ENCODE results near the gene MAMLD1. TPM values are rescaled to one million over a fixed set of nuclear protein-coding genes. Genes with fewer than 3 reads are reported as not detected.

The MAMLD1 gene
- total and polyA plus RNA-seq, 9 of the 15 experiments (the other 6 are each of a cell fraction or from before 2014, with no cell fraction given): 0.12 to 0.18 TPM; not detected in 7

GRCh38 chrX:150503898-150504219, 140.7 kb downstream of the MAMLD1 start:
- Histone ChIP-seq H3K4me2 (ENCODE audit: insufficient read depth, low read length) (no peak overlapping the region), H4K20me1 (replicated peaks; ENCODE audit: control insufficient read depth, insufficient read depth, low read length) (no peaks in the 10 kb centered on the region), H3K36me3 (ENCODE audit: control insufficient read depth, insufficient read depth, low read length) (no peaks in the 10 kb centered on the region), H3K9me3 (replicated peaks; ENCODE audit: control insufficient read depth, insufficient read depth, low read depth, low read length) (no peaks in the 10 kb centered on the region), H3K9ac (ENCODE audit: insufficient read depth in 1 of 2, low read depth in 2 of 2, low read length in 2 of 2) (no peak overlapping the region; a peak in 1 of 4 replicates), H3K27ac (ENCODE audit: extremely low read depth, low read depth, low read length) (no peak overlapping the region), H3K27me3 (ENCODE audit: control insufficient read depth in 2 of 2, insufficient read depth in 2 of 2, low read length in 2 of 2) (peaks cover 3 to 44% of the 10 kb centered on the region in 2 experiments), H3K4me1 (replicated peaks in 1 of 2; ENCODE audit: control insufficient read depth in 2 of 2, insufficient read depth in 2 of 2, low read length in 2 of 2) (peaks cover 0 to 5% of the 10 kb centered on the region in 2 experiments; a peak in 2 of 5 replicates), H2AFZ (ENCODE audit: low read depth, low read length) (no peak overlapping the region), H3K9me1 (ENCODE audit: control insufficient read depth, insufficient read depth, low read length) (no peaks in the 10 kb centered on the region), H3K4me3 (no peak overlapping the region), H3K79me2 (ENCODE audit: control insufficient read depth, insufficient read depth, low read length) (no peaks in the 10 kb centered on the region)
- no peak for TF ChIP-seq THAP12 (CRISPR knock-in tag; IDR thresholded peaks at IDR 0.05)
- TF ChIP-seq CBFA2T3 (IDR thresholded peaks at IDR 0.05): no peak
- no peak for TF ChIP-seq ZNF41 (CRISPR knock-in tag; conservative IDR thresholded peaks at IDR 0.05)
- no peak for TF ChIP-seq NR3C1 (CRISPR knock-in tag; IDR thresholded peaks at IDR 0.05)
- no peak for TF ChIP-seq SLC30A9 (CRISPR knock-in tag; IDR thresholded peaks at IDR 0.05)
- no peak for TF ChIP-seq PML (IDR thresholded peaks at IDR 0.05; ENCODE audit: low read length)
- no peak for TF ChIP-seq ZFP36 (IDR thresholded peaks at IDR 0.05; ENCODE audit: low read depth, low read length, partially characterized antibody)
- TF ChIP-seq SMAD4 (CRISPR knock-in tag; conservative IDR thresholded peaks at IDR 0.05): no peak
- no peak for TF ChIP-seq CSDE1 (IDR thresholded peaks at IDR 0.05)
- no peak for TF ChIP-seq SIN3A (IDR thresholded peaks at IDR 0.05; ENCODE audit: borderline replicate concordance in 2 of 2, control insufficient read depth in 1 of 2, low read depth in 2 of 2, low read length in 2 of 2)
- no peak for TF ChIP-seq EWSR1 (IDR thresholded peaks at IDR 0.05; ENCODE audit: borderline replicate concordance, low read depth, partially characterized antibody)
- TF ChIP-seq XRCC5 (IDR thresholded peaks at IDR 0.05; ENCODE audit: low read depth, low read length): no peak
- TF ChIP-seq ARID2 (IDR thresholded peaks at IDR 0.05): no peak
- no peak for TF ChIP-seq HEY1 (CRISPR knock-in tag; IDR thresholded peaks at IDR 0.05; ENCODE audit: borderline replicate concordance)
- no peak for TF ChIP-seq ZNF277 (CRISPR knock-in tag; IDR thresholded peaks at IDR 0.05; ENCODE audit: borderline replicate concordance)
- no peak for TF ChIP-seq RBM34 (IDR thresholded peaks at IDR 0.05; ENCODE audit: borderline replicate concordance, insufficient read depth, low read length)
- no peak for TF ChIP-seq IRF2 (CRISPR knock-in tag; IDR thresholded peaks at IDR 0.05)
- FAIRE-seq: no peak
- in situ Hi-C loops (cut with MboI): no loop called here
- no peak for ATAC-seq
- BruUV-seq (replicated peaks): no TSS peak
- intact Hi-C loops (cut with micrococcal nuclease): no loop called here
- 4% methylated on average over 4 of the region's 5 CpGs for WGBS (ENCODE audit: insufficient coverage, low coverage, missing lambda C conversion rate)
- CTCF ChIA-PET (ENCODE audit: low intra/inter-chr PET ratio): no interaction called here
- DNase-seq (ENCODE audit: extremely low read depth in 1 of 4, low spot score in 3 of 4): no peak
- POLR2A ChIA-PET: no interaction called here

All from K562 (cell line).